SK-N-SH (cell line): ENCODE results near the gene WFIKKN1. TPM values are rescaled to one million over a fixed set of nuclear protein-coding genes. Genes with fewer than 3 reads are reported as not detected.

ENCODE experiments used
- CTCF ChIA-PET: fragments of 300-600, 350-600 bp; formaldehyde crosslinking; extraction: SDS; loops from one replicate; lab custom pipeline; 2021; lab: Yijun Ruan, JAX
- POLR2A ChIA-PET: fragments of 350-600 bp; sonication (Branson Sonifier 250); formaldehyde crosslinking; extraction: SDS; loops from one replicate; lab custom pipeline; 2020; ENCODE audit warnings: antibody characterized with exemption, inconsistent platforms; lab: Yijun Ruan, JAX
- DNase-seq: peaks from one replicate; pipeline ENCODE4 v3.0.0; 2012
- H2AFZ ChIP-seq: fragments of 200-600 bp; sonication (generic); 2 replicates; pipeline ENCODE4 v1.8.1; 2016; ENCODE audit warnings: antibody characterized with exemption, mild to moderate bottlenecking, low read depth
- H3F3A ChIP-seq: fragments of 200-600 bp; sonication (generic); replicated peaks from 2 replicates; pipeline ENCODE3; 2016; ENCODE audit warnings: antibody characterized with exemption, mild to moderate bottlenecking; ENCODE audit not compliant: insufficient read depth
- H3K27ac ChIP-seq, 2 experiments: fragments of 200-500 bp in 1 of 2; fragments of 200-600 bp in 1 of 2; sonication (Bioruptor generic) in 1 of 2; sonication (generic), shearing (Covaris generic) in 1 of 2; 2 replicates each; pipeline versions ENCODE4 v1.5.1 to v1.6.1; 2014 to 2016; ENCODE audit warnings: low read depth in 2 of 2, inconsistent platforms in 1 of 2, low read length in 1 of 2, mild to moderate bottlenecking in 1 of 2, mixed read lengths in 1 of 2
- H3K27me3 ChIP-seq: fragments of 200-600 bp; sonication (generic), shearing (Covaris generic); 2 replicates; pipeline ENCODE4 v1.6.1; 2016; ENCODE audit warnings: mixed run types; ENCODE audit not compliant: insufficient read depth
- H3K36me3 ChIP-seq, 2 experiments: fragments of 200-500 bp in 1 of 2; fragments of 200-600 bp in 1 of 2; sonication (Bioruptor generic) in 1 of 2; sonication (generic) in 1 of 2; replicated peaks in 1 of 2; 2 replicates each; pipeline versions ENCODE3 to v1.5.1; 2014 to 2016; ENCODE audit warnings: low read length in 1 of 2, mild to moderate bottlenecking in 1 of 2; ENCODE audit not compliant: insufficient read depth in 2 of 2, control insufficient read depth in 1 of 2
- H3K4me1 ChIP-seq, 2 experiments: fragments of 200-500 bp in 1 of 2; fragments of 200-600 bp in 1 of 2; sonication (Bioruptor generic) in 1 of 2; sonication (generic), shearing (Covaris generic) in 1 of 2; 2 replicates each; pipeline versions ENCODE4 v1.5.1 to v1.6.1; 2014 to 2016; ENCODE audit warnings: low read depth in 1 of 2, low read length in 1 of 2, mixed run types in 1 of 2; ENCODE audit not compliant: insufficient read depth in 2 of 2, control insufficient read depth in 1 of 2
- H3K4me2 ChIP-seq: fragments of 200-600 bp; sonication (generic), shearing (Covaris generic); 2 replicates; pipeline ENCODE4 v1.6.1; 2017; ENCODE audit warnings: mixed run types
- H3K4me3 ChIP-seq, 2 experiments: fragments of 200-500 bp in 1 of 2; fragments of 200-600 bp in 1 of 2; sonication (Bioruptor generic) in 1 of 2; sonication (generic), shearing (Covaris generic) in 1 of 2; 2 replicates each; pipeline versions ENCODE4 v1.5.1 to v1.8.1; 2014 to 2016; ENCODE audit warnings: low read depth in 2 of 2, inconsistent platforms in 1 of 2, low read length in 1 of 2, mild to moderate bottlenecking in 1 of 2, mixed read lengths in 1 of 2, moderate library complexity in 1 of 2
- H3K79me2 ChIP-seq: fragments of 200-600 bp; sonication (generic); 2 replicates; pipeline ENCODE4 v1.8.1; 2017; ENCODE audit warnings: mild to moderate bottlenecking; ENCODE audit not compliant: insufficient read depth
- H3K9ac ChIP-seq: fragments of 200-600 bp; sonication (generic); 2 replicates; pipeline ENCODE4 v1.6.1; 2017; ENCODE audit warnings: mixed run types
- H3K9me2 ChIP-seq: fragments of 200-600 bp; sonication (generic); 2 replicates; pipeline ENCODE4 v1.6.1; 2017; ENCODE audit warnings: mixed run types
- H3K9me3 ChIP-seq: fragments of 200-600 bp; sonication (generic); 2 replicates; pipeline ENCODE4 v1.6.1; 2017; ENCODE audit warnings: mixed run types, mild to moderate bottlenecking, moderate library complexity
- H4K20me1 ChIP-seq: fragments of 200-600 bp; sonication (generic); 2 replicates; pipeline ENCODE4 v1.6.1; 2017; ENCODE audit warnings: mild to moderate bottlenecking, mixed run types; ENCODE audit not compliant: insufficient read depth
- FOSL2 ChIP-seq: IDR thresholded peaks from 2 replicates; pipeline ENCODE4 v1.4.0; 2012; ENCODE audit warnings: low read depth, mild to moderate bottlenecking, moderate library complexity, borderline replicate concordance
- POLR2AphosphoS5 ChIP-seq: IDR thresholded peaks from 2 replicates; pipeline ENCODE4 v1.6.1; 2012; ENCODE audit warnings: low read depth, low read length
- RCOR1 ChIP-seq: fragments of 150-350 bp; IDR thresholded peaks from 2 replicates; pipeline ENCODE4 v1.6.1; 2017; ENCODE audit warnings: antibody characterized with exemption, low read length
- RFX5 ChIP-seq: IDR thresholded peaks from 2 replicates; pipeline ENCODE4 v1.6.1; 2012; ENCODE audit warnings: mild to moderate bottlenecking, improper control_type of control experiment, low read length
- TCF12 ChIP-seq: IDR thresholded peaks from 2 replicates; pipeline ENCODE4 v1.4.0; 2012
- WGBS: methylation state at CpG from one replicate; pipeline ENCODE4 v1.1.6; 2017; ENCODE audit warnings: low lambda C conversion rate; 5-methylcytosine and 5-hydroxymethylcytosine counted together
- polyA plus RNA-seq, 3 experiments: library from polyadenylated mRNA; depleted of rRNA; stranded (reverse); fragments of >200 nt; gene quantifications; 2 replicates each; pipeline ENCODE4 v1.2.3, GENCODE V29; 2012

Gene WFIKKN1
- polyA plus RNA-seq, 1 of the 3 experiments (the other 2 are of a cell fraction), result 0.16 TPM

DNA sequence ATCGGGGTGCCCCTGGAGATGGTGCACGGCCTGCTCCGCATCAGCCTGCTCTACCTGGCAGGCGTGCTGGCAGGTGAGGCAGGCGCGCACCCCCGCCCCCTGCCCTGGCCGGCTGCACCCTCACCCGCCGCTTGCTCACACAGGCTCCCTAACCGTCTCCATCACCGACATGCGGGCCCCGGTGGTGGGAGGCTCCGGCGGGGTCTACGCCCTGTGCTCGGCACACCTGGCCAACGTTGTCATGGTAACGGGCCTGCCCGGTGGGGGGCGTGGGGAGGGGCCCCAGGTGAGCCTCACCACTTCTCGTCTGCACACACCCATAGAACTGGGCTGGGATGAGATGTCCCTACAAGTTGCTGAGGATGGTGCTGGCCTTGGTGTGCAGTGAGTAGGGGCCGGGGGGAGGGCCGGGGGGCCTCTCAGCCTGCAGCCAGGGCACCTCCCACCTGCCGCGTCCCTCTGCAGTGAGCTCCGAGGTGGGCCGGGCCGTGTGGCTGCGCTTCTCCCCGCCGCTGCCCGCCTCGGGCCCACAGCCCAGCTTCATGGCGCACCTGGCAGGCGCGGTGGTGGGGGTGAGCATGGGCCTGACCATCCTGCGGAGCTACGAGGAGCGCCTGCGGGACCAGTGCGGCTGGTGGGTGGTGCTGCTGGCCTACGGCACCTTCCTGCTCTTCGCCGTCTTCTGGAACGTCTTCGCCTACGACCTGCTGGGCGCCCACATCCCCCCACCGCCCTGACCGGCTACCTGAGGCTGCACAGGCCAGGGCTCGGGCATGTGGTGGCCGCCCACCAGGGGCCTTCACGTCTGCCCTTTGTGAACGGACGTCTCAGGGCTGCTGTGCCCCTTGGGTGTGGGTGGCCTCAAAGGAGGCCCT lies 46.8 kb downstream of the WFIKKN1 start:
- POLR2A ChIA-PET, result no interaction called here
- CTCF ChIA-PET, result interaction anchor here (0.8 to 2.7 kb wide), 4 partner anchors 9 to 29 kb away, joined by 3 to 17 read pairs (median 4); partner anchors contain the start of gene RHOT2
- H3K27ac ChIP-seq, result no peak overlapping the region; a peak in 1 of 4 replicates
- TF ChIP-seq POLR2AphosphoS5 (no peak), TCF12 (no peak), RFX5 (no peak), RCOR1 (no peak)
- H3K4me3 ChIP-seq, result no peak overlapping the region
- H3F3A ChIP-seq, result peaks cover 14% of the 10 kb centered on the region
- no peak overlapping the region for H3K9ac ChIP-seq
- H3K9me3 ChIP-seq, result no peaks in the 10 kb centered on the region
- no peaks in the 10 kb centered on the region for H3K9me2 ChIP-seq
- peaks cover 20% of the 10 kb centered on the region for H4K20me1 ChIP-seq
- H2AFZ ChIP-seq, result no peak overlapping the region
- no peak overlapping the region for H3K4me2 ChIP-seq
- H3K36me3 ChIP-seq, result peaks cover 9 to 34% of the 10 kb centered on the region in 2 experiments
- peaks cover 8 to 33% of the 10 kb centered on the region in 2 experiments; a peak in 2 of 4 replicates for H3K4me1 ChIP-seq
- peaks cover 22% of the 10 kb centered on the region for H3K79me2 ChIP-seq
- DNase-seq, result no peak
- H3K27me3 ChIP-seq, result no peaks in the 10 kb centered on the region
- 97% methylated on average over 29 of the region's 57 CpGs for WGBS

DNA sequence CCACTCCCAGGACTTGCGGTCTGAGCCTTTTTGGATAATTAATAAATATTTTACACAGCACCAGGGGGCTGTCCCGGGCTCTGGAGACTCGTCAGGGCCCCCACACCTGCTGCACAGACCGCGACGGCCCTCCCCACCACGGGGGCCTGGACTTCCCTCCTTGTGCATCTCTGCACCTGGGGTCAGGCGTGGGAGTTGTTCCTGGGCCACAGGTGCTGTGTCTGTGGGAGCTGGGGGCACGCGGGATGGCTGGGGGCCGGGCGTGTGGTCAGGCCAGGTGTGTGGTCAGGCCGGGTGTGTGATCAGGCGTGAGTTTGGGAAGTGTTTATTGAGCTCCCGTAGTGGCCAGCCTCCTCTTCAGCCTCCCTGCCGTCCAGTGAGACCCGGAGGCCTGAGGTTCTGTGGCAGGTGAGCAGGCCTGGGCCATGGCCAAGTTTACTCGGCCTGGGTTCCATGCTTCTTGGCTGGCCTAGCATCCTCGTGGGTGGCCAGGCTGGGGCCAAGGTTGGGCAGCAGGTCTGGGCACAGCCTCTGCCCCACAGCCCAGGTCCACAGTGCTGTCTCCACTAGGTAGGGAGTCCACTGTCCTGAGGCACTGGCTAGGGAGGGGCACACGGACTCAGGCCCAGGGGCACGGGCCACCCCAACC lies 47.5 kb downstream of the WFIKKN1 start:
- H3K79me2 ChIP-seq, result peaks cover 30% of the 10 kb centered on the region
- peaks cover 14% of the 10 kb centered on the region for H3F3A ChIP-seq
- H3K9me2 ChIP-seq, result no peaks in the 10 kb centered on the region
- H3K36me3 ChIP-seq, result peaks cover 13 to 34% of the 10 kb centered on the region in 2 experiments
- peak overlapping the region; percentile 82 to 96; a peak in 3 of 4 replicates for H3K27ac ChIP-seq
- 91% methylated on average over 17 of the region's 21 CpGs for WGBS
- no peaks in the 10 kb centered on the region for H3K9me3 ChIP-seq
- POLR2A ChIA-PET, result interaction anchor here (1.0 to 1.6 kb wide), 4 partner anchors 11 to 38 kb away, joined by 4 to 10 read pairs (median 4); partner anchors contain the start of genes RHOT2 and WDR24
- no peak overlapping the region for H3K4me3 ChIP-seq
- CTCF ChIA-PET, result interaction anchor here (0.8 to 3.8 kb wide), 7 partner anchors 11 to 42 kb away, joined by 3 to 20 read pairs (median 3); partner anchors contain the start of genes RHOT2 and WDR90
- no peak for DNase-seq
- H3K9ac ChIP-seq, result no peak overlapping the region
- no peak overlapping the region for H2AFZ ChIP-seq
- H4K20me1 ChIP-seq, result peaks cover 23% of the 10 kb centered on the region
- H3K4me2 ChIP-seq, result no peak overlapping the region
- no peaks in the 10 kb centered on the region for H3K27me3 ChIP-seq
- peaks cover 8 to 41% of the 10 kb centered on the region in 2 experiments; a peak in 2 of 4 replicates for H3K4me1 ChIP-seq
- TF ChIP-seq FOSL2, result no peak
